K562 (cell line): ENCODE results near the gene TPCN1. TPM values are rescaled to one million over a fixed set of nuclear protein-coding genes. Genes with fewer than 3 reads are reported as not detected.

Experiments used
- CHD2 ChIP-seq: IDR thresholded peaks from 2 replicates; pipeline ENCODE4 v1.6.1; 2011; ENCODE audit warnings: low read depth, low read length
- CHD7 ChIP-seq: fragments of 200-600 bp; sonication (generic); IDR thresholded peaks from one replicate; pipeline ENCODE4 v1.6.1; 2012; ENCODE audit warnings: mild to moderate bottlenecking, low read depth, low read length, inconsistent platforms
- COPS2 ChIP-seq: fragments of 450-650 bp; conservative IDR thresholded peaks from 2 replicates; pipeline ENCODE4 v1.6.1; 2016; ENCODE audit warnings: mild to moderate bottlenecking, moderate library complexity
- FOSL1 ChIP-seq: fragments of 200-800 bp; sonication (Bioruptor generic); conservative IDR thresholded peaks from 2 replicates; pipeline ENCODE4 v1.6.1; 2016; ENCODE audit warnings: missing genetic modification characterization, missing compliant biosample characterization
- HDAC6 ChIP-seq: IDR thresholded peaks from 2 replicates; pipeline ENCODE4 v1.6.1; 2012; ENCODE audit warnings: low read depth, mild to moderate bottlenecking, control low read depth, inconsistent platforms, low read length, moderate library complexity
- HLTF ChIP-seq: fragments of 450-650 bp; IDR thresholded peaks from 2 replicates; pipeline ENCODE4 v1.6.1; 2016
- HNRNPL ChIP-seq: fragments of 200-400 bp; formaldehyde crosslinking; IDR thresholded peaks from 2 replicates; pipeline ENCODE4 v1.6.1; 2017; ENCODE audit warnings: low read depth, mild to moderate bottlenecking, low read length
- MEIS2 ChIP-seq: fragments of 450-650 bp; IDR thresholded peaks from 2 replicates; pipeline ENCODE4 v1.6.1; 2014; ENCODE audit warnings: mild to moderate bottlenecking; ENCODE audit not compliant: partially characterized antibody
- NKRF ChIP-seq: fragments of 450-650 bp; IDR thresholded peaks from 2 replicates; pipeline ENCODE4 v1.6.1; 2016; ENCODE audit warnings: borderline replicate concordance
- RBM22 ChIP-seq: fragments of 200-400 bp; formaldehyde crosslinking; IDR thresholded peaks from 2 replicates; pipeline ENCODE4 v1.6.1; 2018; ENCODE audit warnings: low read length, low read depth; ENCODE audit not compliant: poor library complexity, severe bottlenecking
- RFX7 ChIP-seq: fragments of 250-450 bp; sonication (Bioruptor Pico); IDR thresholded peaks from 2 replicates; pipeline ENCODE4 v1.5.1; 2021; ENCODE audit warnings: mild to moderate bottlenecking
- SP1 ChIP-seq: sonication (generic); formaldehyde crosslinking; IDR thresholded peaks from 2 replicates; pipeline ENCODE4 v1.8.1; 2022; ENCODE audit warnings: mild to moderate bottlenecking, missing genetic modification reagents
- TEAD1 ChIP-seq, 2 experiments: fragments of 450-650 bp in 1 of 2; sonication (generic) in 1 of 2; formaldehyde crosslinking; IDR thresholded peaks; 2 replicates each; pipeline versions ENCODE4 v1.4.0 to v1.8.0; 2020 to 2022; ENCODE audit warnings: mild to moderate bottlenecking in 2 of 2, missing genetic modification reagents in 1 of 2
- ZNF263 ChIP-seq: sonication (generic); formaldehyde crosslinking; IDR thresholded peaks from 2 replicates; pipeline ENCODE4 v1.8.0; 2022; ENCODE audit warnings: mild to moderate bottlenecking, missing genetic modification reagents, borderline replicate concordance
- polyA plus RNA-seq, 8 experiments: library from polyadenylated mRNA; depleted of rRNA in 4 of 8; stranded (reverse) in 5 of 8; unstranded in 3 of 8; fragments of >200 nt; fragmentation: Nextera tagmentation in 2 of 8; fragmentation: Illumina TruSeq in 1 of 8; extraction: Ambion mirVana in 2 of 8; extraction: Trizol in 1 of 8; gene quantifications; 2 replicates each; pipeline versions ENCODE4 v1.2.1 to v1.2.3, GENCODE V29; 2011 to 2014; ENCODE audit warnings: inconsistent platforms in 1 of 8, missing spikeins in 1 of 8
- total RNA-seq, 7 experiments: library from RNA; depleted of rRNA in 6 of 7; stranded (reverse); fragments of >200 nt in 6 of 7; fragmentation: Illumina TruSeq in 2 of 7; extraction: Trizol in 2 of 7; gene quantifications; 2 replicates each; pipeline versions ENCODE4 v1.2.1 to v1.2.3, GENCODE V29; 2011 to 2021; ENCODE audit warnings: low replicate concordance in 1 of 7

The TPCN1 gene
- total and polyA plus RNA-seq, 9 of the 15 experiments (the other 6 are each of a cell fraction or from before 2014, with no cell fraction given) = 0.80 to 23.8 (median 7.4) TPM

GRCh38 chr12:113220593-113221180, 577 bp upstream of the TPCN1 start (continued):
- TF ChIP-seq HNRNPL (no peak), TEAD1 (CRISPR knock-in tag; IDR thresholded peaks at IDR 0.05) (no peak), MEIS2 (peak; percentile 39), FOSL1 (tag) (no peak), HDAC6 (no peak), HLTF (0 out of 2 replicates have a peak, but pooled peaks have one; percentile 9), CHD2 (no peak), ZNF263 (CRISPR knock-in tag) (peak; percentile 50; the same call in 1 of the 2 replicates), RBM22 (no peak), NKRF (0 out of 2 replicates have a peak, but pooled peaks have one; percentile 21), RFX7 (CRISPR knock-in tag) (no peak), SP1 (CRISPR knock-in tag) (no peak), COPS2 (no peak), CHD7 (no peak)
